GM21737 (cell line): Measurements from ENCODE around the gene ORAI2.
"Not testable (repeated sequence)": the region's sequence is repeated elsewhere in the genome, so short reads cannot be mapped to it uniquely, and the experiment has no call there.

Experiments used
- ATAC-seq: cut with Tn5 transposase; IDR thresholded peaks from one replicate; pipeline ENCODE4 v1.9.1; 2021; ENCODE audit warnings: mild to moderate bottlenecking, moderate library complexity; ENCODE audit not compliant: unreplicated experiment

Gene ORAI2

GRCh38 chr7:102494473-102495149, 61.2 kb downstream of the ORAI2 start:
- ATAC-seq: peak; percentile 59

- ATAC-seq: not testable (repeated sequence)
Measured at GRCh38 chr7:102496861-102497260, 63.5 kb downstream of the ORAI2 start.

GRCh38 chr7:102497308-102497707, 63.9 kb downstream of the ORAI2 start:
- ATAC-seq: not testable (repeated sequence)

- not testable (repeated sequence) for ATAC-seq
Measured at GRCh38 chr7:102498321-102498720, 64.9 kb downstream of the ORAI2 start.

GRCh38 chr7:102503141-102503540, 69.8 kb downstream of the ORAI2 start:
- not testable (repeated sequence) for ATAC-seq

GRCh38 chr7:102505298-102506185, 72.2 kb downstream of the ORAI2 start:
- ATAC-seq: not testable (repeated sequence)
